Spleen (tissue), 11 donors: ENCODE results near the gene MBOAT2. TPM values are rescaled to one million over a fixed set of nuclear protein-coding genes. Genes with fewer than 3 reads are reported as not detected.

ENCODE experiments used
- DNase-seq: peaks from one replicate; pipeline ENCODE4 v3.0.0-alpha.2; 2020
- H3K27ac ChIP-seq, 8 donors: fragments of 200-600 bp; sonication (generic) in 7 of 8; 1 replicate in 4 of 8; 2 replicates in 4 of 8; pipeline versions ENCODE4 v1.5.0 to v1.8.0; 2016 to 2021; ENCODE audit warnings: inconsistent platforms in 4 of 8, mild to moderate bottlenecking in 4 of 8, moderate library complexity in 1 of 8
- H3K27me3 ChIP-seq, 7 donors: fragments of 200-600 bp; sonication (generic) in 6 of 7; replicated peaks in 1 of 7; 1 replicate in 4 of 7; 2 replicates in 3 of 7; pipeline versions ENCODE4 v1.5.0 to v1.8.0; 2016 to 2021; ENCODE audit warnings: inconsistent platforms in 3 of 7, mild to moderate bottlenecking in 1 of 7
- H3K36me3 ChIP-seq, 6 donors: fragments of 200-600 bp; sonication (generic) in 5 of 6; 1 replicate in 4 of 6; 2 replicates in 2 of 6; pipeline versions ENCODE4 v1.5.0 to v1.8.0; 2016 to 2021; ENCODE audit warnings: inconsistent platforms in 2 of 6
- H3K4me1 ChIP-seq, 6 donors: fragments of 200-600 bp; sonication (generic) in 5 of 6; 1 replicate in 3 of 6; 2 replicates in 3 of 6; pipeline versions ENCODE4 v1.5.0 to v1.8.0; 2016 to 2021; ENCODE audit warnings: inconsistent platforms in 3 of 6
- H3K4me3 ChIP-seq, 8 donors: fragments of 200-600 bp; sonication (generic) in 7 of 8; 1 replicate in 4 of 8; 2 replicates in 4 of 8; pipeline versions ENCODE4 v1.5.0 to v1.8.0; 2016 to 2021; ENCODE audit warnings: inconsistent platforms in 4 of 8, mild to moderate bottlenecking in 4 of 8, moderate library complexity in 2 of 8
- H3K9me3 ChIP-seq, 8 donors: fragments of 200-600 bp; sonication (generic) in 7 of 8; 1 replicate in 4 of 8; 2 replicates in 4 of 8; pipeline versions ENCODE4 v1.5.0 to v1.8.0; 2016 to 2021; ENCODE audit warnings: inconsistent platforms in 4 of 8
- POLR2A ChIP-seq, 3 donors: fragments of 450-650 bp; IDR thresholded peaks; one replicate each; pipeline ENCODE4 v1.5.1; 2017; ENCODE audit warnings: antibody characterized with exemption in 3 of 3, mild to moderate bottlenecking in 1 of 3
- POLR2AphosphoS5 ChIP-seq, 3 donors: sonication (generic); formaldehyde crosslinking; IDR thresholded peaks; one replicate each; pipeline ENCODE4 v1.5.1; 2017; ENCODE audit warnings: antibody characterized with exemption in 3 of 3
- WGBS, 5 donors: extraction: QIAGEN DNeasy Blood & Tissue Kit in 3 of 5; methylation state at CpG; one replicate each; pipeline versions ENCODE4 v1.1.5 to v1.1.7; 2013 to 2018; 5-methylcytosine and 5-hydroxymethylcytosine counted together
- intact Hi-C: fragments of 100-400 bp; cut with DNase I; formaldehyde crosslinking; loops from one replicate; pipeline ENCODE4 v1.15.0; 2023; ENCODE audit warnings: low total_unique reads
- polyA plus RNA-seq, 3 donors: library from polyadenylated mRNA; stranded (reverse); fragments of 200-250 nt; gene quantifications; one replicate each; pipeline ENCODE4 v1.2.1, GENCODE V29; 2013
- total RNA-seq, 7 donors: library from RNA; depleted of rRNA in 3 of 7; stranded (reverse); fragments of >200 nt in 3 of 7; fragmentation: NEBNext Ultra II Directional in 4 of 7; extraction: Animal tissue kit (Norgen Biotek cat#: 25700) in 4 of 7; gene quantifications; one replicate each; pipeline versions ENCODE4 v1.1.0 to v1.2.1, GENCODE V29; 2016 to 2021
- TF ChIP-seq, protein P1 (sequence below), 11 experiments: fragments of 200-600 bp in 7 of 11; fragments of 450-650 bp in 4 of 11; sonication (generic) in 4 of 11; IDR thresholded peaks in 8 of 11; conservative IDR thresholded peaks in 3 of 11; 1 replicate in 7 of 11; 2 replicates in 4 of 11; pipeline versions ENCODE4 v1.4.0 to v1.8.0; 2016 to 2021; ENCODE audit warnings: antibody characterized with exemption in 11 of 11, inconsistent platforms in 4 of 11, mild to moderate bottlenecking in 1 of 11
- donor health status: healthy with polysubstance abuse.
- donor health status: DM: no; HTN: no; CAD: no; lungs with moderate emphysema.
- donor health status: DM: no; HTN: no; CAD: no.
- donor health status: Bipolar disorder and iron deficiency.
- donor health status: healthy.
- donor health status: DM: no; HTN: no; CAD: no.
- donor health status: DM: yes; HTN: yes; CAD: no.

Gene MBOAT2
- total and polyA plus RNA-seq, 10 donors, result 1.9 to 44.1 (median 18.3) TPM

DNA sequence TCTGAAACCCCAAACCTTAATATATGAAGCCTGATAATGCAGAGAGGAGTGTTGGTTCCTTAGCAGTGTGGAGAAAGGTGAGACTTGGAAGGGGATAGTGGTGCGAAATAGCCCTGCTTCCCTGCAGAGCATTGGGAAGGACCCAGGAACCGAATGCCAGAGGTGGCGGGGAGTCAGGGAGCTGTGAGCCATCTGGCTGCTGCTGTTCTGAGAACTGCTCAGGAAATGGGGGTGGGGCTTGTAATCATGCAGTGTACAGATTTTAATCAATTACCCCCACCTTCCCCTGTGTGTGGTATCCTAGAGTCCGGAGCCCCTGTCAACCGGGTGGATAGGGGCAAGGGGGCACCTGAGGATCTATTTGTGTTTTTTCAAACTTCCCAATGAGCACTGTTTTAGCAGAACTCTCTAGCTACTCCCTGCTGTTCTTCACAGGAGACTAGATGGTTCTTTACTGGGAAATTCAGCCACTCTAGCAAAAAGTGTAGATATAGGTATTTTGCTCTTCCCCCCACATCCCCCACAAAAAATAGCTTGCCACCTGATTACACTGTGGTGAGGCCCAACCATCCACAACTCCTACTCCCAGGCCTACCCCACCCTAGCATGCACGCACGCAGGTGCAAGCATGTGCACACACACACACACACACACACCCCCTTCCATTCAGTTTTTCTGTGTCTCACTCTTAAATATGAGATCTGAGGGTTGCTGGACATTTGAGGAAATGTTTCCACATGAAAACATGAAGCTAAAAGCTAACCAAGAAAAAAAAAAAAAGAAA is 30.1 kb upstream of the MBOAT2 start:
- intact Hi-C loops, result no loop called here
- peaks cover 0 to 10% (median 4%) of the 10 kb centered on the region in 8 donors for H3K9me3 ChIP-seq
- H3K27ac ChIP-seq, result no peak overlapping the region
- no peak for DNase-seq
- H3K4me3 ChIP-seq, result no peak overlapping the region
- peaks cover 0 to 42% (median 0%) of the 10 kb centered on the region in 7 donors for H3K27me3 ChIP-seq
- WGBS, 5 donors, result 47 to 59% (median 50%) methylated on average over 7 of the region's 7 CpGs
- no peaks in the 10 kb centered on the region for H3K36me3 ChIP-seq
- H3K4me1 ChIP-seq, result no peaks in the 10 kb centered on the region
- TF ChIP-seq, protein P1, sequence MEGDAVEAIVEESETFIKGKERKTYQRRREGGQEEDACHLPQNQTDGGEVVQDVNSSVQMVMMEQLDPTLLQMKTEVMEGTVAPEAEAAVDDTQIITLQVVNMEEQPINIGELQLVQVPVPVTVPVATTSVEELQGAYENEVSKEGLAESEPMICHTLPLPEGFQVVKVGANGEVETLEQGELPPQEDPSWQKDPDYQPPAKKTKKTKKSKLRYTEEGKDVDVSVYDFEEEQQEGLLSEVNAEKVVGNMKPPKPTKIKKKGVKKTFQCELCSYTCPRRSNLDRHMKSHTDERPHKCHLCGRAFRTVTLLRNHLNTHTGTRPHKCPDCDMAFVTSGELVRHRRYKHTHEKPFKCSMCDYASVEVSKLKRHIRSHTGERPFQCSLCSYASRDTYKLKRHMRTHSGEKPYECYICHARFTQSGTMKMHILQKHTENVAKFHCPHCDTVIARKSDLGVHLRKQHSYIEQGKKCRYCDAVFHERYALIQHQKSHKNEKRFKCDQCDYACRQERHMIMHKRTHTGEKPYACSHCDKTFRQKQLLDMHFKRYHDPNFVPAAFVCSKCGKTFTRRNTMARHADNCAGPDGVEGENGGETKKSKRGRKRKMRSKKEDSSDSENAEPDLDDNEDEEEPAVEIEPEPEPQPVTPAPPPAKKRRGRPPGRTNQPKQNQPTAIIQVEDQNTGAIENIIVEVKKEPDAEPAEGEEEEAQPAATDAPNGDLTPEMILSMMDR (IDR thresholded peaks at IDR 0.05 in 8 of 11, conservative IDR thresholded peaks at IDR 0.05 in 3 of 11), result no peak
- TF ChIP-seq POLR2AphosphoS5 (IDR thresholded peaks at IDR 0.05) (no peak), POLR2A (IDR thresholded peaks at IDR 0.05) (no peak)

- Histone ChIP-seq H3K36me3 (no peaks in the 10 kb centered on the region), H3K4me3 (no peak overlapping the region), H3K9me3 (peaks cover 0 to 1% (median 0%) of the 10 kb centered on the region in 8 donors), H3K4me1 (no peaks in the 10 kb centered on the region), H3K27me3 (peaks cover 0 to 46% (median 0%) of the 10 kb centered on the region in 7 donors), H3K27ac (no peak overlapping the region)
- TF ChIP-seq POLR2A (IDR thresholded peaks at IDR 0.05) (no peak), POLR2AphosphoS5 (IDR thresholded peaks at IDR 0.05) (no peak)
- WGBS, 5 donors, result 57 to 66% (median 60%) methylated on average over 3 of the region's 3 CpGs
- no peak for DNase-seq
- intact Hi-C loops, result no loop called here
Measured at GRCh38 chr2:9032536-9033255, 29.2 kb upstream of the MBOAT2 start.

DNA sequence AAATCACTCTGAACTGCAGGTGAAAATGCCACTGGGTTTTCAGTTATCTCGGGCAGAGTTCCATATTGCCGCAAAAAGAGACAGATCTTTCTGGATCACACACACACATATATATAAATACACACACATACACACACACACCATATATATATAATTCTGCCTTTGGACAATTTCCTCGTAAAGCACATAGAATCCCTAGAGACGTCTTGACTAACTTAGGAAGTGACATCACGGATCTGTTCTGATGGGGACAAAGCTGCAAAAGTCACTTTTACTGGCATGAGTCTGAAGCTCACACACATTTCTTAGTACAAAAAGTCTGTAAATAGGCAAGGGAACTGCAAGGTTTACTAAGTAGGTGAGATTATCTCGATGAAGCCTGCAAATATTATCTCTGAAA is 28.6 kb upstream of the MBOAT2 start:
- Histone ChIP-seq H3K27ac (no peak overlapping the region), H3K4me1 (no peaks in the 10 kb centered on the region), H3K36me3 (no peaks in the 10 kb centered on the region), H3K27me3 (peaks cover 0 to 52% (median 0%) of the 10 kb centered on the region in 7 donors), H3K9me3 (no peaks in the 10 kb centered on the region), H3K4me3 (no peak overlapping the region)
- WGBS, 5 donors, result 62 to 79% (median 74%) methylated on average over 6 of the region's 6 CpGs
- no peak for DNase-seq
- TF ChIP-seq POLR2AphosphoS5 (IDR thresholded peaks at IDR 0.05), result no peak
- intact Hi-C loops, result no loop called here

DNA sequence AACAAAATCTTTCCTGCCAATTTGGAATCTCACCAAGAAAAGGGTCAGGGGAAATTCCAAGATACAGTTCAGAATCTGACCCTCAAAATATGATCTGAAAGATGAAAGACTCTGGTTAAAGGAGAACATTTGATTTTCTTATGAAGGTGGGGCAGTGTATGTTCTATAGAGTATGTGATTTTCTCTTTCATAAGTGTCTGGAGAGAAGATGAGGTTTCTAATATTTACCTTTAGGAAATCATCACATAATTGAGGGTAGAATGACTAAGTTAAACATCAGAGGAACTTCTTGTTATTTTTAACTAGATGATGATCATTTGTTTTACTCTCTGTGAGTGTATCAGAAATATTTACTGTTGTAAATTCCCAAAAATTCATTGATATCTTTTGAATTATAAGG is 27.8 kb upstream of the MBOAT2 start:
- Histone ChIP-seq H3K27me3 (peaks cover 0 to 52% (median 0%) of the 10 kb centered on the region in 7 donors), H3K9me3 (no peaks in the 10 kb centered on the region), H3K27ac (no peak overlapping the region), H3K36me3 (no peaks in the 10 kb centered on the region), H3K4me1 (no peaks in the 10 kb centered on the region), H3K4me3 (no peak overlapping the region)
- DNase-seq, result no peak
- TF ChIP-seq POLR2AphosphoS5 (IDR thresholded peaks at IDR 0.05) (no peak), POLR2A (IDR thresholded peaks at IDR 0.05) (no peak)
- TF ChIP-seq, protein P1 (IDR thresholded peaks at IDR 0.05 in 8 of 11, conservative IDR thresholded peaks at IDR 0.05 in 3 of 11), result no peak
- intact Hi-C loops, result no loop called here

DNA sequence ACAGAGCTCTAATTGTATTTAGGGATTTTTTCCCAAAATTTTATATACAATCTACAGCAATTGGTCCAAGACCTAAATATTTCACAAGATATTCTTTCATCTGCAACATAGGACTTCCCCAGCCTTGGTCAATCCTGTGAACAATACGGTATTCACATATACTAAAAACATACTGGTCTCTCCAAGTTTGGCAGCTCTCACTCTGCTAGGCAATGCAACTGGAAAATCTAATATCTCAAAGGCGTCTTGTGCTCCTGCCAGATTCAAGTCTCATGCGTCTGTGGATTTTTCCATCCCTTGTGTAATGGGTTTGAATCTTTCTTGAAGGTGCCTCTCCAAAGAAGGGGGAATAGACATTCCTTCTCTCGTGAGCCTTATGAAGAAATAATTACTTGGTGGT is 27.4 kb upstream of the MBOAT2 start:
- WGBS, 5 donors, result 61 to 84% (median 69%) methylated on average over 4 of the region's 4 CpGs
- Histone ChIP-seq H3K36me3 (no peaks in the 10 kb centered on the region), H3K9me3 (no peaks in the 10 kb centered on the region), H3K27ac (no peak overlapping the region), H3K4me1 (no peaks in the 10 kb centered on the region), H3K4me3 (no peak overlapping the region), H3K27me3 (peaks cover 0 to 49% (median 0%) of the 10 kb centered on the region in 7 donors)
- TF ChIP-seq, protein P1 (IDR thresholded peaks at IDR 0.05 in 8 of 11, conservative IDR thresholded peaks at IDR 0.05 in 3 of 11), result no peak
- TF ChIP-seq POLR2A (IDR thresholded peaks at IDR 0.05) (no peak), POLR2AphosphoS5 (IDR thresholded peaks at IDR 0.05) (no peak)
- intact Hi-C loops, result no loop called here
- DNase-seq, result no peak
